Measurements from ENCODE around the gene SLC7A14. TPM values are rescaled to one million over a fixed set of nuclear protein-coding genes. Genes with fewer than 3 reads are reported as not detected.
"Not testable (repeated sequence)": the region's sequence is repeated elsewhere in the genome, so short reads cannot be mapped to it uniquely, and the experiment has no call there.

SLC7A14 gene
- polyA plus RNA-seq, 3 donors from 2014 or later = not detected

GRCh38 chr3:170572665-170573253 is 13.1 kb downstream of the SLC7A14 start:
- no peaks in the 10 kb centered on the region for H3K9me3 Mint-ChIP-seq
- no peak for DNase-seq
- no peaks in the 10 kb centered on the region for H3K4me1 Mint-ChIP-seq
- H3K27me3 Mint-ChIP-seq (ENCODE audit: low read depth in 3 of 3) = peaks cover 2 to 11% (median 6%) of the 10 kb centered on the region in 3 donors
- H3K36me3 Mint-ChIP-seq = no peaks in the 10 kb centered on the region
- no peak overlapping the region for H3K27ac Mint-ChIP-seq
- H3K4me3 Mint-ChIP-seq = no peak overlapping the region

GRCh38 chr3:170567598-170567997 is 18.3 kb downstream of the SLC7A14 start:
- not testable (repeated sequence) for H3K27ac Mint-ChIP-seq; DNase-seq; H3K36me3 Mint-ChIP-seq; H3K4me3 Mint-ChIP-seq; H3K4me1 Mint-ChIP-seq; H3K9me3 Mint-ChIP-seq; H3K27me3 Mint-ChIP-seq (ENCODE audit: low read depth in 3 of 3)

GRCh38 chr3:170566413-170566812 is 19.5 kb downstream of the SLC7A14 start:
- no peak for DNase-seq
- Mint-ChIP-seq H3K36me3 (no peaks in the 10 kb centered on the region), H3K27ac (no peak overlapping the region), H3K27me3 (ENCODE audit: low read depth in 3 of 3) (peaks cover 2 to 6% (median 4%) of the 10 kb centered on the region in 3 donors), H3K4me3 (no peak overlapping the region), H3K4me1 (no peaks in the 10 kb centered on the region), H3K9me3 (peaks cover 0 to 2% (median 0%) of the 10 kb centered on the region in 6 donors)

DNA sequence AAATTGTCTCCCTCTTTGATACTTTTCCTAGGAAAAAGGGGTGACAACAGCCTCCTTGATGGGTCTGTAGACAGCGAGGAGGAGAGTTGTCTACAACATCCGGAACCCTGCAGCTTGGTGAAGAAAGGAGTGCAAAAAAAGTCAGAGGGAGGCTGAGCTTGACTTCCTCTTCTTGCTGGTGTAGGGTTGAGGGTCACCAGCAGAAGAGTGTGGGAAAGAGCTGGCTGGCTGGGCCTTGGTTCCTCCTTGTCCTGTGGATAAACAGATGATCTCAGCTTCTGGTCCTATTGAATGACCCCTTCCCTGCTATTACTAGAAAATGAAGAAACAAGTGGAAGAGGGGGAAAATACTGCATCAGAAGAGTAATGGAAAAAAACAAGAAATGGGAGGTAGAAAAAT is 20.4 kb downstream of the SLC7A14 start:
- H3K27ac Mint-ChIP-seq = no peak overlapping the region
- DNase-seq = no peak
- H3K27me3 Mint-ChIP-seq (ENCODE audit: low read depth in 3 of 3) = peaks cover 4 to 8% (median 5%) of the 10 kb centered on the region in 3 donors
- H3K4me3 Mint-ChIP-seq = no peak overlapping the region
- peaks cover 0 to 7% of the 10 kb centered on the region in 2 donors for H3K4me1 Mint-ChIP-seq
- no peaks in the 10 kb centered on the region for H3K36me3 Mint-ChIP-seq
- peaks cover 0 to 2% (median 0%) of the 10 kb centered on the region in 6 donors for H3K9me3 Mint-ChIP-seq

DNA sequence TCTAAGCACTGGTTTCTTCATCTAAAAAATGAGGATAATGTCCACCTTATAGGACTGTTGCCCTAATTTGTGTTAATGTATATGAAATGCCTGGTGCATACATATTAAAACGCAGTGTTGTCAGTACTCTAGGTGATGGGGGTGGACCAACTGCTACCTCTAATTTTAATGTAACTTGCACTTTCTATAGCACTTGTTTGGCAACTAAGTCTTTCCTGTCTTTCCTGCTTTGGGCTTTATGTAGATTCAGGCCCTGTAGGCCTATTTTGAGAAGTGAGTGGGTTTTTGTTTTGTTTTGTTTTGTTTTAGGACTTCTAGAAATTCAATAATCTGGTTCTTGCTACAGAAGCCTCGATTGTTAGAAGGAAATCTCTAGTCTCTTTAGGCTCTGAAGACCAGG is 21.2 kb downstream of the SLC7A14 start:
- DNase-seq = no peak
- Mint-ChIP-seq H3K4me1 (peaks cover 0 to 11% of the 10 kb centered on the region in 2 donors), H3K9me3 (peaks cover 0 to 2% (median 0%) of the 10 kb centered on the region in 6 donors), H3K4me3 (no peak overlapping the region), H3K36me3 (no peaks in the 10 kb centered on the region), H3K27me3 (ENCODE audit: low read depth in 3 of 3) (peaks cover 4 to 9% (median 5%) of the 10 kb centered on the region in 3 donors), H3K27ac (no peak overlapping the region)

- no peak for DNase-seq
- peaks cover 0 to 2% (median 0%) of the 10 kb centered on the region in 6 donors for H3K9me3 Mint-ChIP-seq
- no peak overlapping the region for H3K4me3 Mint-ChIP-seq
- H3K27ac Mint-ChIP-seq = no peak overlapping the region
- H3K36me3 Mint-ChIP-seq = no peaks in the 10 kb centered on the region
- peaks cover 4 to 9% (median 5%) of the 10 kb centered on the region in 3 donors for H3K27me3 Mint-ChIP-seq (ENCODE audit: low read depth in 3 of 3)
- peaks cover 0 to 11% of the 10 kb centered on the region in 2 donors for H3K4me1 Mint-ChIP-seq
Observed at GRCh38 chr3:170563712-170564423, 22.0 kb downstream of the SLC7A14 start.

GRCh38 chr3:170562080-170562479 is 23.8 kb downstream of the SLC7A14 start:
- Mint-ChIP-seq H3K36me3 (no peaks in the 10 kb centered on the region), H3K27me3 (ENCODE audit: low read depth in 3 of 3) (peaks cover 4 to 9% (median 5%) of the 10 kb centered on the region in 3 donors), H3K4me1 (peaks cover 0 to 11% of the 10 kb centered on the region in 2 donors), H3K27ac (no peak overlapping the region), H3K9me3 (peaks cover 0 to 2% (median 0%) of the 10 kb centered on the region in 6 donors), H3K4me3 (no peak overlapping the region)
- no peak for DNase-seq

DNA sequence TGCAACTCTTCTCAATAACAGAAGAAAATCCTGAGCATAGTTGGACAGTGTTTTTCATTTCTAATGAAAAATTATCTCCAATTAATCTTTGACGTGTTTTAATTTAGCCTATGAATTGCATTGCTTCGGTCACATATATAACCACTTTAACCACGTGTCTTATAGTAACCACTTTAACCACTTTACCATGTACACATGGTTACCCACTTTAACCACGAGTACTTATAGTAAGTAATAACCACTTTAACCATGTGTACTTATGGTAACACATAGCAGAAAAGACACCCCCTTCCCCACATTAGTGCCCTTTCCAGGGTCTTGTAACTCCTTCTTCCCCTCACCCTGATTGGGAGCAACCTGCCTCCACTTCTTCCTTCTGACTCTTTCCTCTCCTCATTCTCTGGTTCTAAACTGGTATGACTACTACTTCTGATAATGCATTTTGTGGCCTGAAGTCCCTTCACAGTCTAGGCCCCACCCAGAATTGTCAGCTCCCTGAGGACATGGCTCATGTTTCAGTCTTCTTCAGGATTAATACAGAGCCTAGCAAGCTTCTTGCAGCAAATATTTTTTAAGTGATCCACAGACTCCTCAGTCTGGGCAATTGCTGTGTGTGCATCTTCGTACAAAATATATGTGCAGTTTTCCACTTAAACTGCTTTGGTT is 25.0 kb downstream of the SLC7A14 start:
- Mint-ChIP-seq H3K9me3 (peaks cover 0 to 2% (median 0%) of the 10 kb centered on the region in 6 donors), H3K4me1 (peaks cover 0 to 11% of the 10 kb centered on the region in 2 donors), H3K4me3 (no peak overlapping the region), H3K27ac (no peak overlapping the region), H3K36me3 (no peaks in the 10 kb centered on the region), H3K27me3 (ENCODE audit: low read depth in 3 of 3) (peaks cover 4 to 9% (median 5%) of the 10 kb centered on the region in 3 donors)
- DNase-seq = peak in 1 of 3 donors; percentile 1

- H3K27me3 Mint-ChIP-seq (ENCODE audit: low read depth in 3 of 3) = peaks cover 2 to 11% (median 5%) of the 10 kb centered on the region in 3 donors
- H3K27ac Mint-ChIP-seq = no peak overlapping the region
- H3K36me3 Mint-ChIP-seq = no peaks in the 10 kb centered on the region
- H3K4me1 Mint-ChIP-seq = peaks cover 0 to 11% of the 10 kb centered on the region in 2 donors
- H3K9me3 Mint-ChIP-seq = peaks cover 0 to 2% (median 0%) of the 10 kb centered on the region in 6 donors
- H3K4me3 Mint-ChIP-seq = no peak overlapping the region
- DNase-seq = no peak
Observed at GRCh38 chr3:170560296-170560695, 25.6 kb downstream of the SLC7A14 start.

DNA sequence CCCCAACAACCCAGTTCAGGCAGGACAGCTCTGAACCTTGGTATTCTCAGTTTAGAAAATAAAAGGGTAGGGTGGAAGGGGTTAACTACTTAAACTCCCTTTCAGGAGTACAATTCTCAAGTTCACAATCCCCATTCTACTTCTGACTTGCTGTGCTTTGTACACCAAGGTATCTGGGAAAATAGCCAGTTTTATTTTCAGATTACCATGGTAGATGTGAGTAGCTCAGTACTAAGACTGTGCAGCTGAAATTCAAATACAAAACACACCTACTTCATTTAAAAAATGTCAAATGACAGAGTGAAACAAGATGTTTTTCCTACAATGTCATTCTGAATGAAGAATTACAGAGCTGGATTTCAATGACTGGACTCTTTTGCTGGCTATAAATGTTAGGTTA is 27.4 kb downstream of the SLC7A14 start:
- peaks cover 2 to 10% (median 5%) of the 10 kb centered on the region in 3 donors for H3K27me3 Mint-ChIP-seq (ENCODE audit: low read depth in 3 of 3)

GRCh38 chr3:170555329-170555728 is 30.5 kb downstream of the SLC7A14 start:
- DNase-seq = no peak
- Mint-ChIP-seq H3K4me1 (peaks cover 0 to 2% of the 10 kb centered on the region in 2 donors), H3K27me3 (ENCODE audit: low read depth in 3 of 3) (peaks cover 2 to 5% (median 2%) of the 10 kb centered on the region in 3 donors), H3K4me3 (no peak overlapping the region), H3K9me3 (peaks cover 0 to 2% (median 0%) of the 10 kb centered on the region in 6 donors), H3K27ac (no peak overlapping the region), H3K36me3 (no peaks in the 10 kb centered on the region)

More for the DNA sequence above, 27.4 kb downstream of the SLC7A14 start:
- Mint-ChIP-seq H3K4me1 (peaks cover 0 to 11% of the 10 kb centered on the region in 2 donors), H3K27ac (no peak overlapping the region), H3K9me3 (peaks cover 0 to 2% (median 0%) of the 10 kb centered on the region in 6 donors), H3K4me3 (no peak overlapping the region), H3K36me3 (no peaks in the 10 kb centered on the region)
- DNase-seq = no peak

GRCh38 chr3:170553788-170554757 is 31.8 kb downstream of the SLC7A14 start:
- H3K4me1 Mint-ChIP-seq = no peaks in the 10 kb centered on the region
- H3K27me3 Mint-ChIP-seq (ENCODE audit: low read depth in 3 of 3) = peaks cover 2 to 7% (median 2%) of the 10 kb centered on the region in 3 donors
- peaks cover 0 to 2% (median 0%) of the 10 kb centered on the region in 6 donors for H3K9me3 Mint-ChIP-seq
- H3K27ac Mint-ChIP-seq = no peak overlapping the region
- H3K4me3 Mint-ChIP-seq = no peak overlapping the region
- H3K36me3 Mint-ChIP-seq = no peaks in the 10 kb centered on the region
- no peak for DNase-seq

GRCh38 chr3:170551252-170551651 is 34.6 kb downstream of the SLC7A14 start:
- Mint-ChIP-seq H3K9me3 (peaks cover 0 to 2% (median 0%) of the 10 kb centered on the region in 6 donors), H3K27me3 (ENCODE audit: low read depth in 3 of 3) (peaks cover 2 to 7% (median 3%) of the 10 kb centered on the region in 3 donors)

More at GRCh38 chr3:170551252-170551651, 34.6 kb downstream of the SLC7A14 start:
- Mint-ChIP-seq H3K27ac (no peak overlapping the region), H3K4me3 (no peak overlapping the region), H3K36me3 (no peaks in the 10 kb centered on the region), H3K4me1 (no peaks in the 10 kb centered on the region)
- DNase-seq = no peak
